HG03196 (cell line): Measurements from ENCODE around the gene TM7SF2.

Experiments used
- ATAC-seq: cut with Tn5 transposase; IDR thresholded peaks from one replicate; pipeline ENCODE4 v1.9.1; 2021; ENCODE audit not compliant: unreplicated experiment

TM7SF2 gene

GRCh38 chr11:65089621-65090020 is 22.1 kb upstream of the TM7SF2 start:
- no peak for ATAC-seq

GRCh38 chr11:65090628-65091027 is 21.0 kb upstream of the TM7SF2 start:
- ATAC-seq: no peak

- ATAC-seq: no peak
Measured at GRCh38 chr11:65095427-65095826, 16.2 kb upstream of the TM7SF2 start.

- peak; percentile 67 for ATAC-seq
Measured at GRCh38 chr11:65095974-65096806, 15.5 kb upstream of the TM7SF2 start, which contains the start of gene VPS51. TSS of gene VPS51 (plus strand) at chr11:65096214. CDS start at chr11:65096251, 37 bp downstream.

GRCh38 chr11:65096926-65097325 is 14.7 kb upstream of the TM7SF2 start:
- no peak for ATAC-seq

- no peak for ATAC-seq
Measured at GRCh38 chr11:65100674-65101350, 10.9 kb upstream of the TM7SF2 start.

- ATAC-seq: no peak
Measured at GRCh38 chr11:65102142-65103095, 9.3 kb upstream of the TM7SF2 start.

- no peak for ATAC-seq
Measured at GRCh38 chr11:65103476-65103875, 8.2 kb upstream of the TM7SF2 start.

GRCh38 chr11:65104628-65105027 is 7.0 kb upstream of the TM7SF2 start:
- ATAC-seq: no peak

- no peak for ATAC-seq
Measured at GRCh38 chr11:65107078-65107477, 4.6 kb upstream of the TM7SF2 start.

- no peak for ATAC-seq
Measured at GRCh38 chr11:65107751-65108468, 3.8 kb upstream of the TM7SF2 start.

GRCh38 chr11:65108469-65109123 is 3.1 kb upstream of the TM7SF2 start:
- ATAC-seq: no peak

GRCh38 chr11:65109231-65110198 is 2.2 kb upstream of the TM7SF2 start:
- no peak for ATAC-seq

- peak; percentile 30 for ATAC-seq
Measured at GRCh38 chr11:65110354-65110861, 1.3 kb upstream of the TM7SF2 start.

- ATAC-seq: no peak
Measured at GRCh38 chr11:65111159-65111743, 421 bp upstream of the TM7SF2 start.

GRCh38 chr11:65112546-65113360 is 1.1 kb downstream of the TM7SF2 start:
- no peak for ATAC-seq

GRCh38 chr11:65113361-65113756 is 1.7 kb downstream of the TM7SF2 start:
- no peak for ATAC-seq
